ENCODE measurements around the gene XRCC3. TPM values are rescaled to one million over a fixed set of nuclear protein-coding genes. Genes with fewer than 3 reads are reported as not detected.

The XRCC3 gene
- total and polyA plus RNA-seq, 2 experiments from 2014 or later: 20.4 to 72.9 TPM

DNA sequence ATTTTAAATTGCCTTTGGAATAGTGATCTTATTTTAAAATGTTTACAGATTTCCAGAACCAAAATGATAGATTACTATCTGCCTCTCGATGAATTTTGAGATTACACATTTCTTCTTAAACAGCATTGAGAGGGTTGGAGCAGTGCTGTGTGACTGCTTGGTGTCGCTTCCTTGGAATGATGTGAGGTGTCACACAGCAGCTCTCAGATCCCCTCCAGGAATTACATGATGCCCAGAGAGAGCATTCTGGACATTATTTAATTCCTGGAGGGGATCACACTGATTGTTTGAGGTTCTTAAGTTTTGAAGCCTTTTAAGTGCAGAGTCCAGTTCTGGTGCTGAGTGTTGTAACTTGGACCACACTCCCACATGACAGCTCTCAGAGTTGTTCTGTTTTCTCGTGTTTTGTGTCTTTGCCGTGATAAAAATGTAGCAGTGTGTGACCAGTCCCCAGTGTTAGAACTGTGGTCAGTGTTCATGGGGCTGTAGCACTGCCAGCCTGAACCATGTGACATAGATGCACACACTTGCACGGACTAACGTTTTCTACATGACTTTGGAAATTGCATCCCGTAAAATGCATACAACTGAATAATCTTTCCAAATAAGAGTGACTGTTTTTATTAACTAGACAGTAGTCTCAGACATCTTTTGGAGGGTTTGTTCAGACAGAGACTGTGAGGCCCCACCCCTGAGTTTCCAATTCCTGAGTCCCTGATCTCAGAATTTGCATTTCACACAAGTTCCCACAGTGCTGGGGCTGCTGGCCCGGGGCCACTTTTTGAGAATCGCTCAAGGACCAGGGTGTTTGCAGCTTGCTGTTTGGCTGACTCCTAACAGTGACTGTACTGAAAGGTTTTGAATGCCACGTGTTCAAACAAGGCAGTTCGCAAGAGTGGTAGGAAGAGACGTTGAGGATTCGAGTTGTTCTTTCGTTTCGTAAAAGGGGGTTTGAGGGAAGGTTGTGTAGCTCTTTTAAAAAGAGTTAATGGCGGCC lies 26.0 kb downstream of the XRCC3 start (continued):
- TF ChIP-seq, protein P1, sequence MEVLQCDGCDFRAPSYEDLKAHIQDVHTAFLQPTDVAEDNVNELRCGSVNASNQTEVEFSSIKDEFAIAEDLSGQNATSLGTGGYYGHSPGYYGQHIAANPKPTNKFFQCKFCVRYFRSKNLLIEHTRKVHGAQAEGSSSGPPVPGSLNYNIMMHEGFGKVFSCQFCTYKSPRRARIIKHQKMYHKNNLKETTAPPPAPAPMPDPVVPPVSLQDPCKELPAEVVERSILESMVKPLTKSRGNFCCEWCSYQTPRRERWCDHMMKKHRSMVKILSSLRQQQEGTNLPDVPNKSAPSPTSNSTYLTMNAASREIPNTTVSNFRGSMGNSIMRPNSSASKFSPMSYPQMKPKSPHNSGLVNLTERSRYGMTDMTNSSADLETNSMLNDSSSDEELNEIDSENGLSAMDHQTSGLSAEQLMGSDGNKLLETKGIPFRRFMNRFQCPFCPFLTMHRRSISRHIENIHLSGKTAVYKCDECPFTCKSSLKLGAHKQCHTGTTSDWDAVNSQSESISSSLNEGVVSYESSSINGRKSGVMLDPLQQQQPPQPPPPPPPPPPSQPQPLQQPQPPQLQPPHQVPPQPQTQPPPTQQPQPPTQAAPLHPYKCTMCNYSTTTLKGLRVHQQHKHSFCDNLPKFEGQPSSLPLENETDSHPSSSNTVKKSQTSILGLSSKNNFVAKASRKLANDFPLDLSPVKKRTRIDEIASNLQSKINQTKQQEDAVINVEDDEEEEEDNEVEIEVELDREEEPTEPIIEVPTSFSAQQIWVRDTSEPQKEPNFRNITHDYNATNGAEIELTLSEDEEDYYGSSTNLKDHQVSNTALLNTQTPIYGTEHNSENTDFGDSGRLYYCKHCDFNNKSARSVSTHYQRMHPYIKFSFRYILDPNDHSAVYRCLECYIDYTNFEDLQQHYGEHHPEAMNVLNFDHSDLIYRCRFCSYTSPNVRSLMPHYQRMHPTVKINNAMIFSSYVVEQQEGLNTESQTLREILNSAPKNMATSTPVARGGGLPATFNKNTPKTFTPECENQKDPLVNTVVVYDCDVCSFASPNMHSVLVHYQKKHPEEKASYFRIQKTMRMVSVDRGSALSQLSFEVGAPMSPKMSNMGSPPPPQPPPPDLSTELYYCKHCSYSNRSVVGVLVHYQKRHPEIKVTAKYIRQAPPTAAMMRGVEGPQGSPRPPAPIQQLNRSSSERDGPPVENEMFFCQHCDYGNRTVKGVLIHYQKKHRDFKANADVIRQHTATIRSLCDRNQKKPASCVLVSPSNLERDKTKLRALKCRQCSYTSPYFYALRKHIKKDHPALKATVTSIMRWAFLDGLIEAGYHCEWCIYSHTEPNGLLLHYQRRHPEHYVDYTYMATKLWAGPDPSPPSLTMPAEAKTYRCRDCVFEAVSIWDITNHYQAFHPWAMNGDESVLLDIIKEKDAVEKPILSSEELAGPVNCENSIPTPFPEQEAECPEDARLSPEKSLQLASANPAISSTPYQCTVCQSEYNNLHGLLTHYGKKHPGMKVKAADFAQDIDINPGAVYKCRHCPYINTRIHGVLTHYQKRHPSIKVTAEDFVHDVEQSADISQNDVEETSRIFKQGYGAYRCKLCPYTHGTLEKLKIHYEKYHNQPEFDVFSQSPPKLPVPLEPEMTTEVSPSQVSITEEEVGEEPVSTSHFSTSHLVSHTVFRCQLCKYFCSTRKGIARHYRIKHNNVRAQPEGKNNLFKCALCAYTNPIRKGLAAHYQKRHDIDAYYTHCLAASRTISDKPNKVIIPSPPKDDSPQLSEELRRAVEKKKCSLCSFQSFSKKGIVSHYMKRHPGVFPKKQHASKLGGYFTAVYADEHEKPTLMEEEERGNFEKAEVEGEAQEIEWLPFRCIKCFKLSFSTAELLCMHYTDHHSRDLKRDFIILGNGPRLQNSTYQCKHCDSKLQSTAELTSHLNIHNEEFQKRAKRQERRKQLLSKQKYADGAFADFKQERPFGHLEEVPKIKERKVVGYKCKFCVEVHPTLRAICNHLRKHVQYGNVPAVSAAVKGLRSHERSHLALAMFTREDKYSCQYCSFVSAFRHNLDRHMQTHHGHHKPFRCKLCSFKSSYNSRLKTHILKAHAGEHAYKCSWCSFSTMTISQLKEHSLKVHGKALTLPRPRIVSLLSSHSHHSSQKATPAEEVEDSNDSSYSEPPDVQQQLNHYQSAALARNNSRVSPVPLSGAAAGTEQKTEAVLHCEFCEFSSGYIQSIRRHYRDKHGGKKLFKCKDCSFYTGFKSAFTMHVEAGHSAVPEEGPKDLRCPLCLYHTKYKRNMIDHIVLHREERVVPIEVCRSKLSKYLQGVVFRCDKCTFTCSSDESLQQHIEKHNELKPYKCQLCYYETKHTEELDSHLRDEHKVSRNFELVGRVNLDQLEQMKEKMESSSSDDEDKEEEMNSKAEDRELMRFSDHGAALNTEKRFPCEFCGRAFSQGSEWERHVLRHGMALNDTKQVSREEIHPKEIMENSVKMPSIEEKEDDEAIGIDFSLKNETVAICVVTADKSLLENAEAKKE (CRISPR knock-in tag; IDR thresholded peaks at IDR 0.05): no peak
- no peak for TF ChIP-seq CREB1 (CRISPR knock-in tag; IDR thresholded peaks at IDR 0.05; ENCODE audit: low read depth)
- TF ChIP-seq, protein P2, sequence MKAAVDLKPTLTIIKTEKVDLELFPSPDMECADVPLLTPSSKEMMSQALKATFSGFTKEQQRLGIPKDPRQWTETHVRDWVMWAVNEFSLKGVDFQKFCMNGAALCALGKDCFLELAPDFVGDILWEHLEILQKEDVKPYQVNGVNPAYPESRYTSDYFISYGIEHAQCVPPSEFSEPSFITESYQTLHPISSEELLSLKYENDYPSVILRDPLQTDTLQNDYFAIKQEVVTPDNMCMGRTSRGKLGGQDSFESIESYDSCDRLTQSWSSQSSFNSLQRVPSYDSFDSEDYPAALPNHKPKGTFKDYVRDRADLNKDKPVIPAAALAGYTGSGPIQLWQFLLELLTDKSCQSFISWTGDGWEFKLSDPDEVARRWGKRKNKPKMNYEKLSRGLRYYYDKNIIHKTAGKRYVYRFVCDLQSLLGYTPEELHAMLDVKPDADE (IDR thresholded peaks at IDR 0.05): no peak
- TF ChIP-seq JUNB (IDR thresholded peaks at IDR 0.05; ENCODE audit: unreplicated experiment): no peak
- TF ChIP-seq, protein P3, sequence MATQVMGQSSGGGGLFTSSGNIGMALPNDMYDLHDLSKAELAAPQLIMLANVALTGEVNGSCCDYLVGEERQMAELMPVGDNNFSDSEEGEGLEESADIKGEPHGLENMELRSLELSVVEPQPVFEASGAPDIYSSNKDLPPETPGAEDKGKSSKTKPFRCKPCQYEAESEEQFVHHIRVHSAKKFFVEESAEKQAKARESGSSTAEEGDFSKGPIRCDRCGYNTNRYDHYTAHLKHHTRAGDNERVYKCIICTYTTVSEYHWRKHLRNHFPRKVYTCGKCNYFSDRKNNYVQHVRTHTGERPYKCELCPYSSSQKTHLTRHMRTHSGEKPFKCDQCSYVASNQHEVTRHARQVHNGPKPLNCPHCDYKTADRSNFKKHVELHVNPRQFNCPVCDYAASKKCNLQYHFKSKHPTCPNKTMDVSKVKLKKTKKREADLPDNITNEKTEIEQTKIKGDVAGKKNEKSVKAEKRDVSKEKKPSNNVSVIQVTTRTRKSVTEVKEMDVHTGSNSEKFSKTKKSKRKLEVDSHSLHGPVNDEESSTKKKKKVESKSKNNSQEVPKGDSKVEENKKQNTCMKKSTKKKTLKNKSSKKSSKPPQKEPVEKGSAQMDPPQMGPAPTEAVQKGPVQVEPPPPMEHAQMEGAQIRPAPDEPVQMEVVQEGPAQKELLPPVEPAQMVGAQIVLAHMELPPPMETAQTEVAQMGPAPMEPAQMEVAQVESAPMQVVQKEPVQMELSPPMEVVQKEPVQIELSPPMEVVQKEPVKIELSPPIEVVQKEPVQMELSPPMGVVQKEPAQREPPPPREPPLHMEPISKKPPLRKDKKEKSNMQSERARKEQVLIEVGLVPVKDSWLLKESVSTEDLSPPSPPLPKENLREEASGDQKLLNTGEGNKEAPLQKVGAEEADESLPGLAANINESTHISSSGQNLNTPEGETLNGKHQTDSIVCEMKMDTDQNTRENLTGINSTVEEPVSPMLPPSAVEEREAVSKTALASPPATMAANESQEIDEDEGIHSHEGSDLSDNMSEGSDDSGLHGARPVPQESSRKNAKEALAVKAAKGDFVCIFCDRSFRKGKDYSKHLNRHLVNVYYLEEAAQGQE (IDR thresholded peaks at IDR 0.05; ENCODE audit: unreplicated experiment): no peak
- TF ChIP-seq EZH2phosphoT487 (IDR thresholded peaks at IDR 0.05; ENCODE audit: unreplicated experiment): no peak
- TF ChIP-seq EZH2 (IDR thresholded peaks at IDR 0.05; ENCODE audit: low read depth, unreplicated experiment): no peak

Data from GM23338 (cell line).